NT2/D1 (cell line): Measurements from ENCODE around the gene SOX15.
"Not testable (repeated sequence)": the region's sequence is repeated elsewhere in the genome, so short reads cannot be mapped to it uniquely, and the experiment has no call there.

ENCODE experiments used
- DNase-seq: peaks from one replicate; pipeline ENCODE4 v3.0.0-alpha.2; 2011; ENCODE audit warnings: low read depth, low spot score
- H3K27me3 ChIP-seq: 2 replicates; pipeline ENCODE4 v1.6.0; 2011; ENCODE audit warnings: mild to moderate bottlenecking; ENCODE audit not compliant: insufficient read length, insufficient read depth
- H3K36me3 ChIP-seq: 2 replicates; pipeline ENCODE4 v1.6.1; 2011; ENCODE audit warnings: mild to moderate bottlenecking, low read length, mixed read lengths; ENCODE audit not compliant: insufficient read depth, insufficient read length
- H3K4me1 ChIP-seq: 2 replicates; pipeline ENCODE4 v1.5.1; 2011; ENCODE audit not compliant: insufficient read depth, insufficient read length
- H3K4me3 ChIP-seq: 2 replicates; pipeline ENCODE4 v1.5.1; 2011; ENCODE audit warnings: low read depth; ENCODE audit not compliant: insufficient read length
- H3K9ac ChIP-seq: 2 replicates; pipeline ENCODE4 v1.6.0; 2011; ENCODE audit warnings: low read depth; ENCODE audit not compliant: insufficient read length
- H3K9me3 ChIP-seq: 2 replicates; pipeline ENCODE4 v1.5.1; 2011; ENCODE audit warnings: mild to moderate bottlenecking, low read length; ENCODE audit not compliant: insufficient read depth
- SUZ12 ChIP-seq: IDR thresholded peaks from 2 replicates; pipeline ENCODE4 v1.6.1; 2011; ENCODE audit not compliant: insufficient read length, insufficient read depth; ENCODE audit errors: extremely low read depth
- YY1 ChIP-seq: IDR thresholded peaks from 2 replicates; pipeline ENCODE4 v1.6.1; 2011; ENCODE audit not compliant: insufficient read length, insufficient read depth
- ZNF274 ChIP-seq: IDR thresholded peaks from 2 replicates; pipeline ENCODE4 v1.6.1; 2011; ENCODE audit warnings: mild to moderate bottlenecking, low read depth, low read length

SOX15 gene

DNA sequence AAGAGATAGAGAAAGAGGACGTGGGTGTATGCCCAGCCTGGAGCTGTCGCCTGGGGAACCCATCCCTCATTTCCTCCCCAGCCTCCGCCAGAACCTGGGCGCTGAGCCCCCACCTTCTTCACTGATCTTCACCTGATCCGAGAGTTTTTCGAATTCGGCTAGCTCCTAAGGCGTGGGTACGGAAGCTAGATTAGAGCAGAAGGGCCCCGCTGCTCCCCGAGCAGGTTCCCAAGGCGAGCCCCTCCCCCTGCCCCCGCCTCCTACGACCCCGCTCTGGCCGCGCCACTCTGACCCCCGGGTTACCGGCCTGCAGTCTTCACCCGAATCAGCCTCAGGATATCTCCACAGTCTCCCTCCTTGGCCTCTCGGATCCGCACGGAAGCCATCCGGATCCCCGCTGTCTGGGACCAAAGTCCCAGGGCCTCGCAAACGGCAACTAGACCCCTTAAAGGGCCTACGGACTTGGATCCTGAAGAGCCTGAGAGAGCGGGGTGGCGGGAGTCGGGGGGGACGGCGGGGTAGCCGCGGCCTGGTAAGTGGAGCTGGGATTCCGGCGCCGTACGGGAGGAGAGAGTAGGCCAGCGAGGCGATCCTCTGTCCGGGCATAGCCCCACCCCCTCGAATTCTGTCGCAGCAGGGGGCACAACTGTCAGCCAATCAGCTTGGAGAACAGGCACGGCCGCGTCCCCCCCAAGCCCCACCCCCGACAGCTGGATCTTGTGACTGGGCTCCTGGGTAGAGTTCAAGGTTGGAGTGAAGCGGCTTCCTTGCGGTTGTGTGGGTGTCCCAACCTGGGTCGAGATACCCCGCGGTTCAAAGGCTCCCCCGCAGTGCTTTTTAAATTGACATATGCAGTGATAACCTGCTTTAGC is 37.6 kb upstream of the SOX15 start, which contains the start of gene SAT2:
TSS of gene SAT2 (minus strand) at position 572 of the 872 bp plus-strand sequence. CDS start at position 386, 186 bp downstream.
- TF ChIP-seq YY1 (no peak), ZNF274 (no peak), SUZ12 (no peak)
- Histone ChIP-seq H3K4me1 (no peaks in the 10 kb centered on the region), H3K36me3 (peaks cover 2% of the 10 kb centered on the region), H3K4me3 (peak within 1 kb of the TSS; percentile 75), H3K9ac (peak within 1 kb of the TSS; percentile 91), H3K9me3 (no peaks in the 10 kb centered on the region), H3K27me3 (no peaks in the 10 kb centered on the region)
- peak; percentile 89 for DNase-seq

GRCh38 chr17:7626956-7627249 is 37.0 kb upstream of the SOX15 start:
- H3K27me3 ChIP-seq: no peaks in the 10 kb centered on the region
- H3K4me3 ChIP-seq: peak overlapping the region; percentile 75
- peak overlapping the region; percentile 91 for H3K9ac ChIP-seq
- TF ChIP-seq YY1 (no peak), SUZ12 (no peak), ZNF274 (no peak)
- peaks cover 2% of the 10 kb centered on the region for H3K36me3 ChIP-seq
- DNase-seq: no peak
- no peaks in the 10 kb centered on the region for H3K4me1 ChIP-seq
- H3K9me3 ChIP-seq: no peaks in the 10 kb centered on the region

GRCh38 chr17:7626307-7626706 is 36.4 kb upstream of the SOX15 start:
- no peaks in the 10 kb centered on the region for H3K27me3 ChIP-seq
- H3K9ac ChIP-seq: peak overlapping the region; percentile 91
- DNase-seq: no peak
- H3K4me3 ChIP-seq: peak overlapping the region; percentile 75
- no peaks in the 10 kb centered on the region for H3K9me3 ChIP-seq
- peaks cover 2% of the 10 kb centered on the region for H3K36me3 ChIP-seq
- TF ChIP-seq ZNF274: no peak
- no peak for TF ChIP-seq SUZ12
- no peak for TF ChIP-seq YY1
- no peaks in the 10 kb centered on the region for H3K4me1 ChIP-seq

DNA sequence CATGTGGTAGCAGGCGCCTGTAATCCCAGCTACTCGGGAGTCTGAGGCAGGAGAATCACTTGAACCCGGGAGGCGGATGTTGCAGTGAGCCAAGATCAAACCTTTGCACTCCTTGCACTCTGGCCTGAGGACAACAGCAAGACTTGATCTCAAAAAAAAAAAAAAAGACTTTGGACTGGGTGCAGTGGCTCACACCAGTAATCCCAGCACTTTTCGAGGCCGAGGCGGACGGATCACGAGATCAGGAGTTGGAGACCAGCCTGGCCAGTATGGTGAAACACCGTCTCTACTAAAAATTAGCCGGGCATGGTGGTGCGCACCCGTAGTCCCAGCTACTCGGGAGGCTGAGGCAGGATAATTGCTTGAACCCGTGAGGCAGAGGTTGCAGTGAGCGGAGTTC is 35.9 kb upstream of the SOX15 start:
- H3K4me1 ChIP-seq, H3K4me3 ChIP-seq, H3K9ac ChIP-seq, H3K27me3 ChIP-seq, H3K36me3 ChIP-seq, DNase-seq, H3K9me3 ChIP-seq: not testable (repeated sequence)

DNA sequence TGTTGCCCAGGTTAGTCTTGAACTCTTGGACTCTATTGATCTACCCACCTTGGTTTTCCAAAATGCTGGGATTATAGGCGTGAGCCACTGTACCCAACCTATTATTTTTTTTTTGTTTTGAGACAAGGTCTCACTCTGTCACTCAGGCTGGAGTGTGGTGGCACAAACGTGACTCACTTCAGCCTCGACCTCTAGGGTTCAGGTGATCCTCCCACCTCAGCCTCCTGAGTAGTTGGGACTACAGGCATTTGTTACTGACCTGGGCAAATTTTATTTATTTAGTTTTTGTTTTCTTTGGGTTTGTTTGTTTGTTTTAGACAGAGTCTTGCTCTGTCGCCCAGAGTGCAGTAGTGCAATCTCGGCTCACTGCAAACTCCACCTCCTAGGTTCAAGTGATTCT is 33.8 kb upstream of the SOX15 start:
- Histone ChIP-seq H3K9me3 (no peaks in the 10 kb centered on the region), H3K4me3 (no peak overlapping the region), H3K4me1 (no peaks in the 10 kb centered on the region), H3K36me3 (peaks cover 2% of the 10 kb centered on the region), H3K9ac (no peak overlapping the region), H3K27me3 (no peaks in the 10 kb centered on the region)
- no peak for DNase-seq
- no peak for TF ChIP-seq YY1
- TF ChIP-seq ZNF274: no peak
- TF ChIP-seq SUZ12: no peak

DNA sequence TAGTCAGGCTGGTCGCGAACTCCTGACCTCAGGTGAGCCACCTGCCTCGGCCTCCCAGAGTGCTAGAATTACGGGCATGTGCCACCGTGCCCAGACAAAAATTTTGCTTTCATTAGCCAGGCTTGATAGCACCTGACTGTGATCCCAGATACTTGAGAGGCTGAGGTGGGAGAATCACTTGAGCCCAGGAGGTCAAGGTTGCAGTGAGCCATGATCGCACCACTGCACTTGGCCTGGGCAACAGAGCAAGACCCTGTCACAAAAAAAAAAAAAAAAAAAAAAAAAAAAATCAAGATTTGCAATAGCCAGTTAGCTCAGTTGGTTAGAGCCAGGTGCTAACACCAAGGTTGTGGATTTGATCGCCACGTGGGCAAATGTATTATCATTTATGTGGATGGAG is 30.9 kb upstream of the SOX15 start:
- Histone ChIP-seq H3K36me3 (no peaks in the 10 kb centered on the region), H3K4me3 (no peak overlapping the region), H3K9ac (no peak overlapping the region), H3K27me3 (no peaks in the 10 kb centered on the region), H3K4me1 (no peaks in the 10 kb centered on the region), H3K9me3 (no peaks in the 10 kb centered on the region)
- TF ChIP-seq ZNF274 (no peak), SUZ12 (no peak)
- no peak for DNase-seq

DNA sequence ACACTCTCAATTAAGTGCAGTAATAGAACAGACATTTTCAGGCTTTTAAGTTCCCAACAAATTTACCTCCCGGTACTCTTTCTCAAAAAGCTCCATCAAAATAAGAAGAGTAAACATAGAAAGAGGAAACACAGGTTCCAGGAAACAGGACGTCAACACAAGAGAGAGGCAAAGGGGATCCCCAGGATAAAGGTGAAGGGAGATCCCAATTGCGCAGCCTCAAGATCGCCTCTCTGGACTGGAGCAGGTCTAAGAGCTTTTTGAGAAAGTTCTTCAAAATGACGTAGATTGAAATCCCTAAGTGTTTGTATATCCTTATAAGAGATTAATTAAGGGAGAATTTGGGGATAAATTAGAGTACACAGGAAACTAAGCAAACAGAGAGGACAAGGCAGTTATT is 28.7 kb upstream of the SOX15 start:
- H3K9ac ChIP-seq: no peak overlapping the region

DNA sequence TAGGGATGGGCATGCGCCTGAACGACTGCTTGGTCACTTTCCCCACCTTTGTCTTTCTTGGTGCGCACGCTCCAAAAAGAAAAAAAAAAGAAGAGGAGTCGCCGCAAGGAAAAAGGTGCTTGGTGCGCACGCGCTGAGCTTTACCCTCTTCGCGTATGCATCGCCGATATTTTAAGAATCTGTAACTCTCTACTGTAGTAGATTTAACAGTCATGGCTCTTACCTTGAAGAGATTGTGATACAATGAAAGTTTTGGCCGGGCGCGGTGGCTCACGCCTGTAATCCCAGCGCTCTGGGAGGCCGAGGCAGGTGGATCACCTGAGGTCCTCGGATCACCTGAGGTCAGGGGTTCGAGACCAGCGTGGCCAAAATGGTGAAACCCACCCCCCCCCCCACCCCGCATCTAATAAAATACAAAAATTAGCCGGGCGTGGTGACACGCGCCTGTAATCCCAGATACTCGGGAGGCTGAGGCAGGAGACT is 25.4 kb upstream of the SOX15 start:
- no peaks in the 10 kb centered on the region for H3K27me3 ChIP-seq
- no peak overlapping the region for H3K4me3 ChIP-seq
- no peak for TF ChIP-seq YY1
- TF ChIP-seq ZNF274: no peak
- no peak for TF ChIP-seq SUZ12
- no peaks in the 10 kb centered on the region for H3K9me3 ChIP-seq
- H3K36me3 ChIP-seq: peaks cover 16% of the 10 kb centered on the region
- H3K9ac ChIP-seq: no peak overlapping the region
- DNase-seq: no peak
- H3K4me1 ChIP-seq: no peaks in the 10 kb centered on the region

More for the DNA sequence above, 28.7 kb upstream of the SOX15 start:
- no peaks in the 10 kb centered on the region for H3K9me3 ChIP-seq
- no peak for DNase-seq
- no peaks in the 10 kb centered on the region for H3K4me1 ChIP-seq
- no peak overlapping the region for H3K4me3 ChIP-seq
- no peaks in the 10 kb centered on the region for H3K27me3 ChIP-seq
- no peaks in the 10 kb centered on the region for H3K36me3 ChIP-seq
- TF ChIP-seq SUZ12: no peak
